ENCODE measurements around the gene LPXN.

The LPXN gene

DNA sequence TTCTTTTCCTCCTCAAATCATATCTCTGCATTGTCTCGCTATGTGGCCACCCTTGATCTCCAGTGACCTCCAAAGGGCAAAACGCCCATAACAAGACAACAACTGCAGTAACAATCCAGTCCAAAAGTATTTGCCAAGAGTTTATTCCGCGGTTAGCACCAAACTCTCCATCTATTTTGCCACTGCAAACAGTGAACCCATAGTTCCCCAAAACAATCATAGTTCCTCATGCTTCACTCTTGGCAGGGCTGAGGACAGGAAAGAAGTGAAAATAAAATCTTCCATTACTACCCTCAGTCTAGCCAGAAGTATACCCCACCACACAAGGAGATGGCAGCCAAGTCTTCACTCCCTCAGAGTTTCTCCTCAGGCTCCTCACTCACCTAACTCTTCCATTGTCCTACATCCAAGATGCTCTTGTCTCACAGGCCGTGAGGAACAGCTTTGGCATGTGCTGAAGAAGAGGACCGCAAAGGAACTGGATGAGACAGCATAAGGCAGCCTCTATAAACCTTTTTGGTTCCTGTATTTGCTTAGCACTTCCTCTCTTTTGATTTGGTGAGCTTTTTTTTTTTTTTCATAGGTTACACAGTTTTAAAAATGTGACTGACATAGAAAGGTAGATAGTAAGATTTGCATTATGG, at the start of gene LPXN:
TSS of gene LPXN (minus strand) at position 480 of the 644 bp plus-strand sequence. CDS start at position 396, 84 bp downstream.
- peak; percentile 42 to 59 for DNase-seq

DNA sequence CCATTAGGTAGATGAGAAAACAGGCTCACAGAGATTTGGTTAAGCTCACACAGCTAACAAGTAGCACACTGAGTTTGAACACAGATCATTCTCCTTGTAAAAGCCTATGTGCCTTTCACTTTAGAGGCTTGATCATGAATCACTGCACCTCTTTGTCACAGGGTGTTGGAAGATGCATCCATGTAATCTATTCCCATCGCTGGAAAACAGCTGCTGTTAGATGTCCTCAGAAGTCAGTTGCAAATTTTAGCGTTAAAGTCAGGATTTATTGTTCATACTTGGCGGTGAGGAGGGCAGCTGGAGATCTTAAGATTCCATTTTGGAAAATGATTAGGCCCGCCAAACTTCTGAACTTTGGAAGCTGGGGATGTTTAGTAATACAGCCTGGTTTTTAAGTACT, 49.4 kb upstream of the LPXN start:
- DNase-seq: no peak

DNA sequence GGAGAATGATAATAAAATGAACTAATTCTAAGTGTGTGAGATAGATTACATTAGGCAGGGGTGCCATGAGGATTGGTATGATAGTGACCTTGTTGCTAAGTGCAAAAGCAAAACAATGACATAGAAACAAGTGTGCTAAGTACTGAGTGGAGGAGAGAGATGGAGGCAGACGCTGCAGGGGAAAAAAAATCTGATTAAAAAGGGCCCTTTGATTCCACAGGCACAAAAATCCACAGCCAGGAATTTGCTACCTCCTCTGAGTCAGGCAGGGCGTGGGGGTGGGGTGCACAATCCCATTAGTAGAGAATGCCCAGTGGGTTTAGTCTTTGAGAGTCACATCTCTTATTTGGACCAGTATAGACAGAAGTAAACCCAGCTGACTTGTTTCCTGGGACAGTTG, 46.7 kb upstream of the LPXN start, which contains the start of gene CNTF:
TSS of gene CNTF (plus strand) at position 322 of the 400 bp plus-strand sequence. CDS start 88 bp downstream, outside the sequence.
- DNase-seq: no peak

DNA sequence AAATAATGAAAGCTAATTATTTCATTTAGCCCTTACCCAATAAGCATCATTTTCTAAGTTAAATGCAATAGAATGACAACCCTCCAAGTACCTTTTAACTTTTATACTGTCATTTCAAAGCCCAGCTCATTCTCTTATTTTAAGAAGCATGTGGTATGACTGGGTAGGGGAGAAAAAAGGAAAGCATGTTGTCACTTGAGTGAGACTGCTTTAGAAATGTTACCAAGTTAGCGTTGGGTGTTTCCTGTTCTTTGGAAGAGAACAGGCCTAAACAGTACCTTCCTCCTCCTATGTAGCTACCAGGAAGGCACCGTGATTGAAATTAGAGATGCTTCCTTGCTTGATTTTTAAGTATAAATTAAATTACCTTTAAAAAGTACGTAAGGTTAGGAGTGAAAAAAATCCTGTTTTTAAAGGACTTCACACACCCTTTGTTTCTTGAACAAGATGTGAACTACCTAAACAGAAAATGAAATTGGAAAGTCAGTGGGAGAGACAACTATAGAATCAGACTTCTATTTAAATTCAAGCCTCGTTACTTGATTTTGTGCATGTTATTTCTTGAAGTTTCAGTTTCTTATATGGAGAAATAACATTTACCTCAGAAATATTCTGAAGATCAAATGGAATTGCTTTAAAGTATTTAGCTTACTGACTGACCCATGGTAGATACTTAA, 46.1 kb upstream of the LPXN start:
- DNase-seq: no peak

DNA sequence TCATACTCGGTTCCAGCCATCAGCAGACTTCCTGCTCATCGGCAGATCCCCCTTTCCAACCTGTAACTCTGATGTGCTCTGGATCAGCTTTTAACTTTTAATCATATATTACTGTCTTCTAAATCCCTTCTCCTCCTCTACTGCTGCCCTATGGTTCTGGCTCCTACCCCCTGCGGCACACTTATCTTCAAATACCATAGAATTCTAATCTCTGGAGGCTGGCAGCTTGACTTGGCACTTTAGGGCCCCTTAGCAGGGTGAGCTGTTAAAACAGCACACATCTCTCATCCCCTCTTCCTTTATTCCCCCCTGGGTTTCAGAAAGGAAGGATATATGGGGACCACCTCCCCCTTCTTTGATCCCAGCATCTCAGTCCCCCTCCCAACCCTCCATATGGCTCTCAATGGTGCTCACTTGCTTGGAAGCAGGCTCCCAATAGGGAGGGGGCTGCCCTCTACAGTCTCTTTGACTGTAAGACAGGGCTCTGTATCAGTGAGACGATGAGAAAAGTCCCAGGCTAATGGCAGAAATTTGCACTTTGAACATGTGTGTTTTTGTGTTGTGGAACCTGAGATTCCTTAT, 42.4 kb upstream of the LPXN start:
- DNase-seq: no peak

DNA sequence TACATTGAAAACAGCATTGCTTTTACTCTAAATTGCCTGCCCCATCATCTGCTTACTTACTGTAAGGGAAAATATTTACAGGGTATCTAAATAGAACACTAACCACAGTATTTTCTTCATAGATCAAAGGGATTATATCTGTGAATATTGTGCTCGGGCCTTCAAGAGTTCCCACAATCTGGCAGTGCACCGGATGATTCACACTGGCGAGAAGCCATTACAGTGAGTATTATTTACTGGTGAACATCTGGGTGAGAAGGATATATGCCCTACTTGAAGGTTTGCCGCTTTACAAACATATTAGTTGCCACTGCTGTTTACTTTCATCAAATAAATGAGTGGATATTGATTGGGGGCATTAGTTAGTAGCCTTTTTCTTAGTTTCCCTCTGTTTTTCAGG, 40.9 kb upstream of the LPXN start:
- DNase-seq: no peak

DNA sequence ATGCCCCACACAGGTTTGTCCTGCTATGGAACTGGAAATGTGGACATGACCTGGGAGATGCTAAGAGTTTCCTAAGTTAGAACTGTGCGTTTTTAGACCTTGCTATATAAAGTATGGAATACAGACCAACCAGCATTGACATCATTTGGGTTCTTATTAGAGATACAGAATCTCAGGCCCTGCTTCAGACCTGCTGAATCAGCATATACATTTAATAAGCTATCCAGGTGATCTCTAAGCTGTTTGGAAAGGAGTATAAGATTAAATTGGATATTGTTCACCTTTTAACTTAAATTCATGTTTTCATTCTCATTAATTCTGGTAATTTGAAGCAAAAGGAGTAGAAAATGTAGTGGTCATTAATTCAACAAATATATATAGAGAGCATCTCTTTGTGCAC, 39.9 kb upstream of the LPXN start:
- DNase-seq: no peak

DNA sequence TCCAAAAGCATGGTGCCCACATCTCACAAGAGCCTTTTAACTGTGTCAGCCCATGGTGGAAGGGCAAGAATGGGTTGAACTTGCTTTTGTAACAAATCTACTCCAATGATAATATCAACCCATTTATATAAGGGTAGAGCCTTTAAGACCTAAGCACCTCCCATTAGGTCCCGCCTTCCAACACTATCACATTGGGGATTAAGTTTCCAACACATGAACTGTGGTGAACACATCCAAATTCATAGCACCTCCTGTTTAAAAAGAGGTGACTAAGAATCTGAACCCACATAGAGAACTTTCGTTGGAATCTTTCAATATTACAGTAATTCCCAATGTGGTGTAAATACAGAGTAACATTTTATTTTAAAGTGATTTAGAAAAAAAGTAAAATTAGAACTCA, 37.6 kb upstream of the LPXN start:
- peak in 1 of 2 experiments; percentile 25 for DNase-seq

DNA sequence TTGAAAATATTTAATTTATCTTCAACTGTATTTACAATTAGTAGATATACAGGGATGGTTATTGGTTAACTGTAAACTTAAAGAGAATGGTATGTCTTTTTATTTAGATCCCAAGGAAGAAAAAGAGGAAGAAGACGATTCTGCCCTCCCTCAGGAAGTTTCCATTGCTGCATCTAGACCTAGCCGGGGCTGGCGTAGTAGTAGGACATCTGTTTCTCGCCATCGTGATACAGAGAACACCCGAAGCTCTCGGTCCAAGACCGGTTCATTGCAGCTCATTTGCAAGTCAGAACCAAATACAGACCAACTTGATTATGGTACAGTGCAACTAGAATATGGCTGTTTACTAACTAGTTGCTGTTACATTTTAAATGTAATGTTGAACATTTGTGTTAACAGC, 34.1 kb upstream of the LPXN start:
- DNase-seq: no peak

DNA sequence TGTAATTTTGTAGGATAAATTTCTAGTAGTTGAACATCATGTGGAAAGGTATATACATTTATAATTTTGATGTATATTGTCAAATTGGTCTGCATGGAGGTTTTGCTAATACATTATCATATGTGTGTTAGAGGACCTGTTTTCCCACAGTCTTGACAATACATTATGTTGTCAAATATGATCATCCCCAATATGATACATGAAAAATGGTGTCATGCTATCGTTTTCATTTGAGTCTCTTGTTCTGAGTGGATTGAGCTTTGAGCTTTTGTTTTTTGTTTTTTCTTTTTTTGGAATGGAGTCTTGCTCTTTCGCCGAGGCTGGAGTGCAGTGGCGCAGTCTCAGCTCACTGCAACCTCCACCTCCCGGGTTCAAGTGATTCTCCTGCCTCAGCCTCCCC, 32.7 kb upstream of the LPXN start:
- no peak for DNase-seq

DNA sequence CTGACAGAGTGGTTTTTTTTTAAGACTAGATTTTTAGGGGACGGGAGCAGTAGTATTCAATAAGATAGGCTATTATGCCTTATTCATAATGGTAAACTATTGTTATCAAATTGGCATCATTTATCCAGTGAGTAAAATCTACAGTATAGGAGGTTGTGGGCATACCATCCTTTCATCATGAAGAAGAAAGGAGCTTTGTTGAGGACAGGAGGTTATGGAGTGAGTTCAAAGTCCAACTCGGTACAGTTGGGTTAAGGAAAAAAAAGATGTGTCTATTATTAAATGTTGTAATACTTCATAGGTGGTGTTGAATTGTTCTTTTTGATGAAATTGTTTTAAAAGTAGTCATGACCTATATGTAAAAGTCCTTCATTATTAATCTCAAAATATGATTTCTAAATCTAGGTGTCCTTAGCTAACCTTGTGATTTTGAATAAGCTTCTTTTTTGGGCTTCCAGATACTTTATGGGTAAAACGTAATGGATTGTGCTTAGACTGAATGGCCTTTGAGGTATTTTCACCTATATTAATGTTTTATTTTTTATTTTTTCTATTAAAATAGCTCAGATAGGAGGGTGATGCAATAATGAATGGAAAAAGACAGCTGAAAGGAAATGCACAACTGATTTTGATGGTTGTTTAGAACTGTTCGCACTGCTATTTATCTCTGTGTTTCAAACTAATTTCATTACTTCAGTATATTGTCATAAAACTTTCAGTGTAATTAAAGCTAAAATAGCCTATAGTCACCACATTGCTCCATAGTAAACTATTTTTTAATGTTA, 31.5 kb upstream of the LPXN start:
- no peak for DNase-seq

DNA sequence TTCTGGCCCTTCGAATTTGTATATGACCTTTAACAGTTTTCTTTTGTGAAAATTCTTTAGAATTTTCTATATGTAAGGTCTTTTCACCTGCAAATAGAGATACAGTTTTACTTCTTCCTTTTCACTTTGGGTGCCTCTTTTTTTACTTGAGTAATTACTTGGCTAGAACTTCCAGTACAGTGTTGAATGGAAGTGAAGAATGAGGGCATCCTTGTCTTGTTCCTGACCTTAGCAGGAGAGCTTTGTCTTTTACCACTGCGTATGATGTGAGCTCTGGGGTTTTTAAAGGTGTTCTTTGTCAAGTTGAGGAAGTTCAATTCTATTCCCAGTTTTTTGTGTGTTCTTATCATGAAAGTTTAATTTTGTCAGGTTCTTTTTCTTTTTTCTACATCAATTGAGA, 24.9 kb upstream of the LPXN start:
- no peak for DNase-seq

DNA sequence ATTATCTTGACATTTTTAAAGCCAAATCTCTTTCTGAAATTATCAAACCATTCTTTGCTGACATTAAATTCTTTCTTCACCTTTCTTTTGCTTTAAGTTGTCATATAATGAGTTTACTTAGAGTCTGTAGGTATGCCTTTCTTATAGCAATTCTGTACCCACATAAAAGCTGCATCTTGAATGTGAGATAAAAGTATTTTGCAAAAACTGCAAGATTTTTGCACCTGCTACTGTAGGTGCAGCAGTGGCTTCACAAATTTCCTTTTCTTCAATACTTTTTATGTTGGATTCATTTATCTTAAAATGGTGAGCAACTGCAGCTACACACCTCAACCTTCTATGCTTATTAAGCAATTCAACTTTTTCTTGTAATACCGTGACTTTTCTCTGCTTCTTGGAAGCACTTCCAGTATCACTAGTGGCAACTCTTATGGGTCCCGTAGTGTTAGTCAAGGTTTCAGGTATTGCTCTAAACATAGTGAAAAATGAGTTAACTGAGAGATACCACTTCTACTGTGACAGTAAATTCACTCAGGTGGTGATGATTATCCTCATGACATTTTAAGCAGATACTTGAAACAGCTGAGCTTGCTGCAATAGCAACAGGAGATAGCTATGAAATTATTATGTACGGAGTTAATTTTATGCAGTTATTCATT, 22.0 kb upstream of the LPXN start:
- DNase-seq: no peak

DNA sequence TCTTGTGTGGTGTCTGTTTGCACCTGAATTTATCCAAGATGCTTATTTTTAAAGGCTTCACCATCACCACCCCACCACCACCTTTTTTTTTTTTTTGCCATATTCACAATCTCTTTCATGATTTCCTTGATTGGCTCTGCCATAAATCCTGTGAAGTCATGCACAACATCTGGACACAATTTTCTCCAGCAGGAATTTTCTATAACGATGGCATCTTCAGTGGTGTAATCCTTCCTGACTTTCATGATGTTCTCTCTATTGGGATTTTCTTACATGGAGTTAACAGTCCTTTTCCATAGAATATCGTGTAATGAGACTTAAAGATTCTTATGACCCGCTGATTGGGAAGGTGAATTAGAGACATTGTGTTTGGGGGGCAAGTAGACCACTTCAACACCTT, 21.0 kb upstream of the LPXN start:
- no peak for DNase-seq

DNA sequence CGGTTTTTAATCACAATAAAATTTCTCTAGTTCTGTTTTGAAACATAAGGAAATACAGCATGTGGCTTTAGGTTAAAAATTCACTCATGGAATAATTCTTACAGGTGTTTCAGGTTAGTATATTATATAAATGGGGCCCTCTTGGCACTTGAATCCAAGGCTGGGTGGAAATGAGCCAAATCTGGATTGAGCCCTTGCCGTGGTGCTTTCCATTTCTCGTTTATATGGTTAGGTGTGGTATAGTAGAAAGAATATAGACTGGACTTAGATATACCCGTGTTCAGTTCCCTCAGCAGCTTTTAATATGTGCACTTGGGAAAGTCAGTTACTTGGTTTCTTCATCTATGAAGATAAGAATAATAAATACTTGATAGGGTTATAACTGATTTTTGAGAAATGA, 19.2 kb upstream of the LPXN start:
- no peak for DNase-seq

DNA sequence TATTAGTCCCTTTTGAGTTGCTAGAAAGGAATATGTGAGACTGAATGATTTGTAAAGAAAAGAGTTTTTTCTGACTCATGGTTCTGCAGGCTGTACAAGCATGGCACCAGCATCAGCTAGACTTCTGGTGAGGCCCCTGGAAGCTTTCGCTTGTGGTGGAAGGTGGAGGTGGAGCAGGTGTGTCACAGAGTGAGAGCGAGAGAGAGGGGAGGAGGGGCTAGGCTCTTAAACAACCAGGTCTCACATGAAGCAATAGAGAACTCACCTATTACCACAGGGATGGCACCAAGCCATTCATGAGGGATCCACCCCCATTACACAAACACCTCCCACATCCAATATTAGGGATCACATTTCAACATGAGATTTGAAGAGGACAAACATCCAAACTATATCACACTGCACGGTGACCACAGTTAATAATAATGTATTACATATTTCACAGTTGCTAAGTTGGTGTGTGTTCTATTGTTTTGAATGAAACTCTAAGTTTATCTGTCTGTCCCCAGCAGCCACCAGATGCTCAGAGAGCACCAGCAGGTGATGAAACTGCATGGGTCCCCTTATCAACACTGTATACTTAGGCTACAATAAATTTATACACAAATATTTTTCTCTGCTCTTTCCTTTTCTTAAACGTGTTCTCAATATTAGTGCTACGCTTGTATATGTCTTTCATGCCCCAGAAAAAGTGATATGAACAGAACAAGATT, 17.3 kb upstream of the LPXN start:
- peak; percentile 50 to 60 for DNase-seq

DNA sequence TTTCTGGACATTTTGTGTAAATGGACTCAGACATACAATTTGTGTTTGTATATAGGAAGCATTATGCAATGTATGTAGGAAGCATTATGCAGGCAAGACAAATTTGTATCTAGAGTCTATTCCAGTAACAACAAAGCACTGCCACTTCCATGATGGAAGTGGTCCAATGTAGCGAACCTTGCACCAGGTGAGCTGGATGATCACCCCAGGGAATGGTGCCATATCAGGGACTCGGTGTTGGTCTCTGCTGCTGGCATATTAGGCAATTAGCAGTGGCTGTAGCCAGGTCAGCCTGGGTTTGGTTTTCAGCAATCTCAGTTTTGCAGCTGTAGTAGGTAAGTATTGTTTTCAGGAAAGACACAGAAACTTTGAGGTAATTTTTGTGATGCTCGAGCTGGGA, 16.0 kb upstream of the LPXN start:
- DNase-seq: no peak

DNA sequence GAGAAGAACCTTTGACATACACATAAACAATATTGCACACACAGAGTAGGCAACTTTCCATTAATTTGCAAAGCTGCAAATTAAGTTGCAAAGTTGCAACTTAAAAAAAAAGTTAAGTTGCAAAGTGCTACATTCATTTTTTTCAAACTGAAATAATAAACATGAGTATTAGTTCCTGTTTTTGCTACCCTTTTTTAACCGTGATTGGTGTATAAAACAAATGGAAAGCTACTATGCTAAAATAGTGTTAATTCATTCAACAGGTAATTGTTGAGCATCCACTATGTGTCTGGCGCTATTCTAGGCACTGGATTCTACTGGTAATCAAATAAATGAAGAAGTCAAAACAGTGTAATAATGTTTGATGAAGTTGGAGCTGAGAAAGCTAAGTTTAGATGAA, 11.3 kb upstream of the LPXN start:
- DNase-seq: no peak

DNA sequence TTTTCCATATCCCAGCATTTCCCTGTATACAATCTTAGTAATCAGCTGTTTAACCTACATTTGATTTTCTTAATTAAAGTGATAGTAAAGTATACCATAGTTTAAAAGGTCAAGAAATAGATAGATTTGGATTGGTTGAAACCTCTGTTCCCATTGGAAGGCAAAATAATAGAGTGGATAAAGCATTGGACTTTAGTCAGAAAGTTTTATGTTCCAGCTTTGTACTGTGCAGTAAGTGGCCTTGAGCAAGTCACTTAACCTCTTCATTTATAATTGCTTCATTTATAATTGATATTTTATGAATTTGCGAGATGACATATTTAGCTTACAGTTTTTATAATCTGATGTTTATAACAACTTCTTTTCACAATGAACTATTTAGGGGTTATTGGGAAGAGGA, 6.8 kb upstream of the LPXN start:
- no peak for DNase-seq

DNA sequence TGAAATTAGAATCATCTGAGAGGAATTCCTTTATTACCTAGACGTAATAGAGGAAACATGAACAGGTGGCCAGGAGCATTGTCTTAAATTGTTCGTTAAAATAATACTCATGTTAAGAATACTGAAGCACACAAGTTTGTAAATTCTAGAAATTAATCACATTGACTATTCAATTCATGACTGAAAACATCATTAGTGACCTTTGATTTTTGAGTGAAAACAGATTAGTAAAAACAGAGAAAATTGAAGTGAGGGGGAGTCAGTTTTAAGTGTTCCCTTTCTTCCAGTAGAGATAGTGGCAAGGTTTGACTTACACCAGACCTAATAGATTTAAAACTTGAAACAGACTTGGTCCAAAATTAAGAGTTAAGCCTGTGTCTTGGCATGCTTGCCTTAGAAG, 4.7 kb upstream of the LPXN start:
- no peak for DNase-seq

DNA sequence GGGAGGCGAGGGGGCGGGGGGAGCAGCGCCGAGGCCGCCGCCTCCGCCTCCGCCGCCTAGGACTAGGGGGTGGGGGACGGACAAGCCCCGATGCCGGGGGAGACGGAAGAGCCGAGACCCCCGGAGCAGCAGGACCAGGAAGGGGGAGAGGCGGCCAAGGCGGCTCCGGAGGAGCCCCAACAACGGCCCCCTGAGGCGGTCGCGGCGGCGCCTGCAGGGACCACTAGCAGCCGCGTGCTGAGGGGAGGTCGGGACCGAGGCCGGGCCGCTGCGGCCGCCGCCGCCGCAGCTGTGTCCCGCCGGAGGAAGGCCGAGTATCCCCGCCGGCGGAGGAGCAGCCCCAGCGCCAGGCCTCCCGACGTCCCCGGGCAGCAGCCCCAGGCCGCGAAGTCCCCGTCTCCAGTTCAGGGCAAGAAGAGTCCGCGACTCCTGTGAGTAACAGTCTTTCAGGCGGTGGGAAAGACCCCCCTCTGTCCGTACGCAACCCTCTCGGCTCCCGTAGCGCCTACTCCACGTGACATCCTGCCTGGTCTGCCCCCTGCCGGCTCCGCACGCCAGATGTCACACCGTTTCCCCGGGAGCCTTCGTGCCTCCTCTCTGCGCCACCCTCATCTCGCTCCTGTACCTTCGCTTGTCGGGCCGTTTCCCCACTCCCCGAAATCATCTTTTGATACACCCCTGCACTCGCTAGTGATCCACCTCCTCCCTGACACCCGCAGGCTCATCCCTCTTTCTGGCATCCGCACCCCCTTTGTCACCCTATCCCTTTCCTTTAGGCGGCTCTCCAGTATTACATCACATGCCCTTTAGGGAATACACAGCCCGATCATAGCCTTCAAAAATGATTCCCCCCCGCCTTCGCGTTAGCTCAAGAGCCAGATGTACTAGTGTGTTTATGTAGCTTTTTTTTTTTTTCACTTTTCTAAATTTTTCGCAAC, 3.8 kb upstream of the LPXN start:
- peak; percentile 90 to 91 for DNase-seq
